Neural cell (in vitro differentiated cells): ENCODE results near the gene P3H2. TPM values are rescaled to one million over a fixed set of nuclear protein-coding genes. Genes with fewer than 3 reads are reported as not detected.

ENCODE experiments used
- H2AFZ ChIP-seq: fragments of 200-600, 300-800 bp; sonication (generic), shearing (Covaris generic); 2 replicates; pipeline ENCODE4 v1.6.0; 2014; ENCODE audit warnings: low read depth, mild to moderate bottlenecking, antibody characterized with exemption, low read length, moderate library complexity
- H3F3A ChIP-seq: fragments of 200-600 bp; shearing (Covaris generic); 2 replicates; pipeline ENCODE4 v1.6.1; 2016; ENCODE audit warnings: mild to moderate bottlenecking, moderate library complexity, mixed read lengths, antibody characterized with exemption, low read length; ENCODE audit not compliant: insufficient read depth, poor library complexity, severe bottlenecking
- H3K27ac ChIP-seq: fragments of 200-600, 300-800 bp; sonication (generic), shearing (Covaris generic); 2 replicates; pipeline ENCODE4 v1.5.1; 2014; ENCODE audit warnings: mild to moderate bottlenecking, low read length, moderate library complexity
- H3K27me3 ChIP-seq: fragments of 300-800, 200-600 bp; sonication (generic), shearing (Covaris generic); 2 replicates; pipeline ENCODE4 v1.6.0; 2014; ENCODE audit warnings: mild to moderate bottlenecking, low read depth, low read length, moderate library complexity; ENCODE audit not compliant: insufficient read depth
- H3K36me3 ChIP-seq: fragments of 300-800, 200-600 bp; sonication (generic), shearing (Covaris generic); 2 replicates; pipeline ENCODE4 v1.5.1; 2014; ENCODE audit warnings: mild to moderate bottlenecking, antibody characterized with exemption, low read length, moderate library complexity; ENCODE audit not compliant: insufficient read depth
- H3K4me2 ChIP-seq: fragments of 300-800, 200-600 bp; sonication (generic), shearing (Covaris generic); 2 replicates; pipeline ENCODE4 v1.6.0; 2014; ENCODE audit warnings: mild to moderate bottlenecking, low read length
- H3K4me3 ChIP-seq: fragments of 300-800, 200-600 bp; sonication (generic), shearing (Covaris generic); 2 replicates; pipeline ENCODE4 v1.5.1; 2014; ENCODE audit warnings: mild to moderate bottlenecking, low read length, moderate library complexity
- H3K79me2 ChIP-seq: fragments of 200-600 bp; shearing (Covaris generic); replicated peaks from 2 replicates; pipeline ENCODE4 v1.6.0; 2014; ENCODE audit warnings: mild to moderate bottlenecking, low read length, moderate library complexity; ENCODE audit not compliant: insufficient read depth
- H3K9ac ChIP-seq: fragments of 300-800, 200-600 bp; sonication (generic), shearing (Covaris generic); 2 replicates; pipeline ENCODE4 v1.6.1; 2016; ENCODE audit warnings: mild to moderate bottlenecking, low read length, mixed read lengths
- H3K9me2 ChIP-seq: fragments of 200-600 bp; shearing (Covaris generic); 2 replicates; pipeline ENCODE4 v1.6.1; 2016; ENCODE audit warnings: mild to moderate bottlenecking, low read length, mixed read lengths; ENCODE audit not compliant: insufficient read depth
- H3K9me3 ChIP-seq: fragments of 200-600, 300-800 bp; sonication (generic), shearing (Covaris generic); 2 replicates; pipeline ENCODE4 v1.6.1; 2016; ENCODE audit warnings: mild to moderate bottlenecking, mixed run types, low read length, moderate library complexity, mixed read lengths
- H4K20me1 ChIP-seq: fragments of 200-600 bp; shearing (Covaris generic); 2 replicates; pipeline ENCODE4 v1.6.1; 2016; ENCODE audit warnings: mild to moderate bottlenecking, mixed run types; ENCODE audit not compliant: insufficient read depth
- CTCF ChIP-seq: fragments of 450-650 bp; IDR thresholded peaks from 2 replicates; pipeline ENCODE4 v1.5.1; 2014; ENCODE audit warnings: antibody characterized with exemption, mild to moderate bottlenecking, moderate library complexity; ENCODE audit not compliant: poor library complexity, severe bottlenecking
- EP300 ChIP-seq: fragments of 450-650 bp; conservative IDR thresholded peaks from 2 replicates; pipeline ENCODE4 v1.6.1; 2014; ENCODE audit warnings: antibody characterized with exemption, mild to moderate bottlenecking, moderate library complexity; ENCODE audit not compliant: poor library complexity, severe bottlenecking
- EZH2 ChIP-seq: fragments of 200-600, 300-800 bp; shearing (Covaris generic), sonication (generic); IDR thresholded peaks from 2 replicates; pipeline ENCODE4 v1.6.1; 2014; ENCODE audit warnings: antibody characterized with exemption, low read length, borderline replicate concordance, mild to moderate bottlenecking; ENCODE audit not compliant: insufficient read depth, poor library complexity, severe bottlenecking
- MXI1 ChIP-seq: fragments of 450-650 bp; conservative IDR thresholded peaks from 2 replicates; pipeline ENCODE4 v1.6.1; 2014; ENCODE audit warnings: antibody characterized with exemption, mild to moderate bottlenecking; ENCODE audit not compliant: poor library complexity, severe bottlenecking
- POLR2AphosphoS5 ChIP-seq: IDR thresholded peaks from 2 replicates; pipeline ENCODE4 v1.6.1; 2012
- RAD21 ChIP-seq: fragments of 450-650 bp; conservative IDR thresholded peaks from 2 replicates; pipeline ENCODE4 v1.6.1; 2014; ENCODE audit warnings: antibody characterized with exemption, mild to moderate bottlenecking, moderate library complexity
- REST ChIP-seq: IDR thresholded peaks from 2 replicates; pipeline ENCODE4 v1.6.1; 2012; ENCODE audit warnings: borderline replicate concordance
- SMC3 ChIP-seq: fragments of 450-650 bp; conservative IDR thresholded peaks from 2 replicates; pipeline ENCODE4 v1.6.1; 2014; ENCODE audit warnings: antibody characterized with exemption, mild to moderate bottlenecking, moderate library complexity; ENCODE audit not compliant: poor library complexity
- TAF1 ChIP-seq: IDR thresholded peaks from 2 replicates; pipeline ENCODE4 v1.6.1; 2012; ENCODE audit warnings: low read depth
- polyA plus RNA-seq: library from polyadenylated mRNA; depleted of rRNA; stranded (reverse); fragments of >200 nt; gene quantifications from 2 replicates; pipeline ENCODE4 v1.2.3, GENCODE V29; 2014

P3H2 gene
- polyA plus RNA-seq, 1 donor from 2014 or later: 0.68 TPM

- Histone ChIP-seq H3K4me2 (no peak overlapping the region), H3K27ac (no peak overlapping the region), H3K79me2 (no peaks in the 10 kb centered on the region), H4K20me1 (no peaks in the 10 kb centered on the region), H3K27me3 (no peaks in the 10 kb centered on the region), H3K9me2 (no peaks in the 10 kb centered on the region), H3K9ac (no peak overlapping the region), H3K36me3 (no peaks in the 10 kb centered on the region), H3F3A (no peaks in the 10 kb centered on the region), H2AFZ (no peak overlapping the region), H3K4me3 (no peak overlapping the region), H3K9me3 (no peaks in the 10 kb centered on the region)
- no peak for TF ChIP-seq TAF1
- TF ChIP-seq EZH2: no peak
- no peak for TF ChIP-seq CTCF
- no peak for TF ChIP-seq RAD21
- TF ChIP-seq POLR2AphosphoS5: no peak
- no peak for TF ChIP-seq REST
- TF ChIP-seq MXI1: no peak
- no peak for TF ChIP-seq SMC3
- no peak for TF ChIP-seq EP300
Observed at GRCh38 chr3:189999718-190000117, 121.0 kb downstream of the P3H2 start.

GRCh38 chr3:189995129-189995528, 125.6 kb downstream of the P3H2 start:
- no peak for TF ChIP-seq TAF1
- TF ChIP-seq CTCF: no peak
- TF ChIP-seq RAD21: no peak
- TF ChIP-seq MXI1: no peak
- no peak for TF ChIP-seq REST
- TF ChIP-seq POLR2AphosphoS5: no peak
- no peak for TF ChIP-seq EZH2
- TF ChIP-seq EP300: no peak
- TF ChIP-seq SMC3: no peak
- H3K27me3 ChIP-seq: no peaks in the 10 kb centered on the region
- no peak overlapping the region for H3K27ac ChIP-seq

More at GRCh38 chr3:189995129-189995528, 125.6 kb downstream of the P3H2 start:
- H3K4me3 ChIP-seq: no peak overlapping the region
- H3F3A ChIP-seq: no peaks in the 10 kb centered on the region
- H3K79me2 ChIP-seq: no peaks in the 10 kb centered on the region
- H3K9me2 ChIP-seq: no peaks in the 10 kb centered on the region
- no peaks in the 10 kb centered on the region for H3K9me3 ChIP-seq
- no peak overlapping the region for H3K9ac ChIP-seq
- H3K36me3 ChIP-seq: no peaks in the 10 kb centered on the region
- H2AFZ ChIP-seq: no peak overlapping the region
- H3K4me2 ChIP-seq: no peak overlapping the region
- H4K20me1 ChIP-seq: no peaks in the 10 kb centered on the region
